Measurements from ENCODE around the gene MCEMP1. TPM values are rescaled to one million over a fixed set of nuclear protein-coding genes. Genes with fewer than 3 reads are reported as not detected.

Gene MCEMP1
- total RNA-seq, 1 donor from 2014 or later = not detected

- no peak for TF ChIP-seq CTCF (IDR thresholded peaks at IDR 0.05)
- DNase-seq = no peak
These were observed 6.6 kb upstream of the MCEMP1 start for GRCh38 chr19:7670150-7670783.

DNA sequence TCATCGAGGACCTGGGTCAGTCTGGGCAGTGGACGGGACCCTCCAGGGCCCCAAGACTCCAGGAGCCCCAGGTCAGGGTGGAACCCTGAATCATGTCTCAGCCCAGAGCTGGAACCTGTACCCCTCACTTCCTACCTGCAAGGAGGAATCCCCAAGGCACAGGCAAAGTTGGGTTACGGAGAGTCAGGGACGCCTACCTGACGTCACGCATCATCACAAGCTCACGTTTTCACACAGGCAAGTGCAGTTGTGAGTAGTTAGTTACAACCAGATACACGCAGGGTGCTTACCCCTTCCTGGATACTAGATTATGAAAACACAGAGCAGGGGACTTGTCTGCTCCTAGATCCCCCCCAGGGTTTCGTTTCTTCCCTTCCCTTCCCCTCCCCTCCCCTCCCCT lies 6.1 kb upstream of the MCEMP1 start:
- CTCF ChIA-PET = no interaction called here
- DNase-seq = no peak

More at GRCh38 chr19:7670150-7670783, 6.6 kb upstream of the MCEMP1 start:
- intact Hi-C loops (cut with micrococcal nuclease) = loop anchor here (10.0 kb wide), 1 partner anchor 315 kb away; no protein-coding TSS in a partner anchor
- ChIA-PET CTCF (no interaction called here), POLR2A (interaction anchor here (0.6 to 1.2 kb wide), 2 partner anchors 8 to 16 kb away, joined by 4 to 9 read pairs; no protein-coding TSS in a partner anchor)
- Mint-ChIP-seq H3K27ac (no peak overlapping the region), H3K4me1 (peaks cover 12% of the 10 kb centered on the region), H3K36me3 (ENCODE audit: low read depth) (no peaks in the 10 kb centered on the region), H3K27me3 (peaks cover 42% of the 10 kb centered on the region), H3K9me3 (no peaks in the 10 kb centered on the region), H3K4me3 (peak overlapping the region; percentile 64)
- peak; percentile 28 for ATAC-seq (ENCODE audit: low read depth)

GRCh38 chr19:7672522-7672921 lies 4.4 kb upstream of the MCEMP1 start:
- ChIA-PET CTCF (interaction anchor here (1.0 kb wide), 1 partner anchor 19 kb away, joined by 3 read pairs; no protein-coding TSS in a partner anchor), POLR2A (no interaction called here)
- H3K4me1 Mint-ChIP-seq = peaks cover 31% of the 10 kb centered on the region
- no peak for TF ChIP-seq CTCF (IDR thresholded peaks at IDR 0.05)
- DNase-seq (no peak), ATAC-seq (ENCODE audit: low read depth) (no peak)
- H3K27me3 Mint-ChIP-seq = peaks cover 44% of the 10 kb centered on the region
- intact Hi-C loops (cut with micrococcal nuclease) = loop anchor here (10.0 kb wide), 1 partner anchor 318 kb away; no protein-coding TSS in a partner anchor
- H3K36me3 Mint-ChIP-seq (ENCODE audit: low read depth) = no peaks in the 10 kb centered on the region
- no peak overlapping the region for H3K27ac Mint-ChIP-seq
- H3K4me3 Mint-ChIP-seq = no peak overlapping the region
- H3K9me3 Mint-ChIP-seq = no peaks in the 10 kb centered on the region

More for the DNA sequence above, 6.1 kb upstream of the MCEMP1 start:
- H3K4me1 Mint-ChIP-seq = peaks cover 14% of the 10 kb centered on the region
- POLR2A ChIA-PET = interaction anchor here (0.6 to 1.2 kb wide), 2 partner anchors 8 to 17 kb away, joined by 4 to 9 read pairs; no protein-coding TSS in a partner anchor
- no peak for TF ChIP-seq CTCF (IDR thresholded peaks at IDR 0.05)
- no peaks in the 10 kb centered on the region for H3K36me3 Mint-ChIP-seq (ENCODE audit: low read depth)
- intact Hi-C loops (cut with micrococcal nuclease) = loop anchor here (10.0 kb wide), 1 partner anchor 316 kb away; no protein-coding TSS in a partner anchor
- no peak for ATAC-seq (ENCODE audit: low read depth)
- no peak overlapping the region for H3K27ac Mint-ChIP-seq
- peak overlapping the region; percentile 64 for H3K4me3 Mint-ChIP-seq
- peaks cover 40% of the 10 kb centered on the region for H3K27me3 Mint-ChIP-seq
- no peaks in the 10 kb centered on the region for H3K9me3 Mint-ChIP-seq

- no peaks in the 10 kb centered on the region for H3K9me3 Mint-ChIP-seq
- CTCF ChIA-PET = interaction anchor here (1.0 kb wide), 1 partner anchor 22 kb away, joined by 3 read pairs; no protein-coding TSS in a partner anchor
- intact Hi-C loops (cut with micrococcal nuclease) = loop anchor here (10.0 kb wide), 1 partner anchor 320 kb away; no protein-coding TSS in a partner anchor
These were observed 2.6 kb upstream of the MCEMP1 start for GRCh38 chr19:7674010-7675005.

More at GRCh38 chr19:7674010-7675005, 2.6 kb upstream of the MCEMP1 start:
- Mint-ChIP-seq H3K27ac (no peak overlapping the region), H3K4me1 (peaks cover 43% of the 10 kb centered on the region), H3K36me3 (ENCODE audit: low read depth) (no peaks in the 10 kb centered on the region), H3K4me3 (no peak overlapping the region), H3K27me3 (peaks cover 43% of the 10 kb centered on the region)
- ATAC-seq (ENCODE audit: low read depth) = peak; percentile 16
- no peak for TF ChIP-seq CTCF (IDR thresholded peaks at IDR 0.05)
- POLR2A ChIA-PET = interaction anchor here (1.0 kb wide), 1 partner anchor 22 kb away, joined by 3 read pairs; no protein-coding TSS in a partner anchor
- DNase-seq = no peak
